Neural progenitor cell (in vitro differentiated cells): ENCODE measurements around the gene TMEM130.

Experiments used
- EZH2phosphoT487 ChIP-seq: fragments of 200-600 bp; sonication (generic); IDR thresholded peaks from 2 replicates; pipeline ENCODE4 v1.6.1; 2017; ENCODE audit warnings: antibody characterized with exemption
- TF ChIP-seq, protein P1 (sequence below): fragments of 200-600 bp; sonication (generic); IDR thresholded peaks from 2 replicates; pipeline ENCODE4 v1.5.1; 2017; ENCODE audit warnings: antibody characterized with exemption, mild to moderate bottlenecking

- TF ChIP-seq, protein P1, sequence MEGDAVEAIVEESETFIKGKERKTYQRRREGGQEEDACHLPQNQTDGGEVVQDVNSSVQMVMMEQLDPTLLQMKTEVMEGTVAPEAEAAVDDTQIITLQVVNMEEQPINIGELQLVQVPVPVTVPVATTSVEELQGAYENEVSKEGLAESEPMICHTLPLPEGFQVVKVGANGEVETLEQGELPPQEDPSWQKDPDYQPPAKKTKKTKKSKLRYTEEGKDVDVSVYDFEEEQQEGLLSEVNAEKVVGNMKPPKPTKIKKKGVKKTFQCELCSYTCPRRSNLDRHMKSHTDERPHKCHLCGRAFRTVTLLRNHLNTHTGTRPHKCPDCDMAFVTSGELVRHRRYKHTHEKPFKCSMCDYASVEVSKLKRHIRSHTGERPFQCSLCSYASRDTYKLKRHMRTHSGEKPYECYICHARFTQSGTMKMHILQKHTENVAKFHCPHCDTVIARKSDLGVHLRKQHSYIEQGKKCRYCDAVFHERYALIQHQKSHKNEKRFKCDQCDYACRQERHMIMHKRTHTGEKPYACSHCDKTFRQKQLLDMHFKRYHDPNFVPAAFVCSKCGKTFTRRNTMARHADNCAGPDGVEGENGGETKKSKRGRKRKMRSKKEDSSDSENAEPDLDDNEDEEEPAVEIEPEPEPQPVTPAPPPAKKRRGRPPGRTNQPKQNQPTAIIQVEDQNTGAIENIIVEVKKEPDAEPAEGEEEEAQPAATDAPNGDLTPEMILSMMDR: no peak
- no peak for TF ChIP-seq EZH2phosphoT487
Observed at GRCh38 chr7:98808751-98809460, 60.9 kb downstream of the TMEM130 start.
